Measurements from ENCODE around the gene SELENOH. TPM values are rescaled to one million over a fixed set of nuclear protein-coding genes. Genes with fewer than 3 reads are reported as not detected.

SELENOH gene
- total and polyA plus RNA-seq, 2 of the 8 experiments (the other 6 are each of a cell fraction or from before 2014, with no cell fraction given) = 243 to 264 TPM

- TF ChIP-seq CHD7 (IDR thresholded peaks at IDR 0.05; ENCODE audit: insufficient replicate concordance, low read length) = no peak
- no peak for TF ChIP-seq EZH2 (IDR thresholded peaks at IDR 0.05; ENCODE audit: low read depth, low read length, severe bottlenecking)
- no peak for TF ChIP-seq CEBPB (IDR thresholded peaks at IDR 0.05; ENCODE audit: low read depth, low read length)
- no peak for TF ChIP-seq CHD1 (IDR thresholded peaks at IDR 0.05; ENCODE audit: low read depth, low read length)
- no peak for TF ChIP-seq JUN (IDR thresholded peaks at IDR 0.05; ENCODE audit: low read depth, low read length)
Measured at GRCh38 chr11:57772562-57772961, 31.3 kb downstream of the SELENOH start (continued).
